H54 (cell line): ENCODE data around the gene CYP4F12.

Experiments
- DNase-seq: peaks from one replicate; pipeline ENCODE4 v3.0.0; 2011; ENCODE audit warnings: low spot score, mixed read lengths; ENCODE audit not compliant: insufficient read length
- FAIRE-seq: peaks from 3 replicates; lab custom pipeline; 2011; peaks lifted over from hg19 to GRCh38; lab: Jason Lieb, UNC
- POLR2A ChIP-seq: IDR thresholded peaks from 2 replicates; pipeline ENCODE4 v1.6.1; 2011; ENCODE audit warnings: low read depth, mild to moderate bottlenecking, low read length

Gene CYP4F12

GRCh38 chr19:15702534-15702930 lies 29.6 kb downstream of the CYP4F12 start:
- no peak for TF ChIP-seq POLR2A
- FAIRE-seq (peak; percentile 90), DNase-seq (peak; percentile 23)

- no peak for TF ChIP-seq POLR2A
- FAIRE-seq (no peak), DNase-seq (no peak)
Measured at GRCh38 chr19:15714638-15715037, 41.8 kb downstream of the CYP4F12 start.

GRCh38 chr19:15715642-15716041 lies 42.8 kb downstream of the CYP4F12 start:
- FAIRE-seq = no peak
- DNase-seq = no peak
- TF ChIP-seq POLR2A = no peak

GRCh38 chr19:15717809-15718208 lies 44.9 kb downstream of the CYP4F12 start:
- TF ChIP-seq POLR2A = no peak
- no peak for DNase-seq
- no peak for FAIRE-seq

GRCh38 chr19:15721268-15721667 lies 48.4 kb downstream of the CYP4F12 start:
- FAIRE-seq = no peak
- DNase-seq = no peak
- no peak for TF ChIP-seq POLR2A

- FAIRE-seq (no peak), DNase-seq (no peak)
- no peak for TF ChIP-seq POLR2A
Measured at GRCh38 chr19:15722956-15723355, 50.1 kb downstream of the CYP4F12 start.

- no peak for TF ChIP-seq POLR2A
- DNase-seq = no peak
- FAIRE-seq = no peak
Measured at GRCh38 chr19:15727724-15728123, 54.8 kb downstream of the CYP4F12 start, which contains the start of gene OR10H2. TSS of gene OR10H2 (plus strand) at chr19:15728024. CDS start at chr19:15728044, 20 bp downstream.

GRCh38 chr19:15730538-15730937 lies 57.7 kb downstream of the CYP4F12 start:
- FAIRE-seq (no peak), DNase-seq (no peak)
- TF ChIP-seq POLR2A = no peak

- TF ChIP-seq POLR2A = no peak
- FAIRE-seq = no peak
- DNase-seq = no peak
Measured at GRCh38 chr19:15732388-15732787, 59.5 kb downstream of the CYP4F12 start.

- FAIRE-seq (no peak), DNase-seq (no peak)
- TF ChIP-seq POLR2A = no peak
Measured at GRCh38 chr19:15733895-15734294, 61.0 kb downstream of the CYP4F12 start.

GRCh38 chr19:15737722-15738121 lies 64.8 kb downstream of the CYP4F12 start, which contains the start of gene OR10H3:
TSS of gene OR10H3 (plus strand) at chr19:15737985. CDS start at chr19:15741393, 3,408 bp downstream.
- FAIRE-seq (no peak), DNase-seq (no peak)
- TF ChIP-seq POLR2A = no peak

- DNase-seq = no peak
- no peak for TF ChIP-seq POLR2A
- FAIRE-seq = no peak
Measured at GRCh38 chr19:15740785-15741184, 67.9 kb downstream of the CYP4F12 start.
